ENCODE data around the gene INSC.

GRCh38 chr11:15115686-15116085, 963 bp downstream of the INSC start:
- TF ChIP-seq CTCF (IDR thresholded peaks at IDR 0.05) (no peak), POLR2A (IDR thresholded peaks at IDR 0.05) (no peak)
